ENCODE measurements around the gene STX10.

DNA sequence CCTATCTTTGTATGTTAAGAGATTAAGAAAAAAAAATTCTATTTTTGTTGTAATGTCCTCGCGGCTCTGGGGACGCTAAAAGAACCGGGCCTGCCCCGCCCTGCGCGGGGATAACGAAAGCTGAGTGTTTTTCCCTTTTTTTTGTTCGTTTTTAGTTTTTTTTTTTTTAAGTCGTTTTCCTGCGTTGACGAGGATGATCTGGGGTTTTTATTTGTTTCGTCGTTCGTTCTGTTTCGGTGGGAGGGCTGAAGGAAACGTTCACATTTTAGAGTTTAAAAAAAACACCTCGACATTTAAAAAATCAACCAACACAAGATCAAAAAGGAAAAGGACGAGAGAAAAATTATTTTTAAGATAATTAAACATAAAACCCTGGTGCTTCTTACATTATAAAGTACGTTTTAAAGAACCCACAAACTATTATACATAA, 53.1 kb downstream of the STX10 start:
- no peak for TF ChIP-seq EP300 (IDR thresholded peaks at IDR 0.05; ENCODE audit: borderline replicate concordance in 1 of 2, low read depth in 1 of 2, low read length in 1 of 2)
- TF ChIP-seq, protein P1, sequence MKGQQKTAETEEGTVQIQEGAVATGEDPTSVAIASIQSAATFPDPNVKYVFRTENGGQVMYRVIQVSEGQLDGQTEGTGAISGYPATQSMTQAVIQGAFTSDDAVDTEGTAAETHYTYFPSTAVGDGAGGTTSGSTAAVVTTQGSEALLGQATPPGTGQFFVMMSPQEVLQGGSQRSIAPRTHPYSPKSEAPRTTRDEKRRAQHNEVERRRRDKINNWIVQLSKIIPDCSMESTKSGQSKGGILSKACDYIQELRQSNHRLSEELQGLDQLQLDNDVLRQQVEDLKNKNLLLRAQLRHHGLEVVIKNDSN (IDR thresholded peaks at IDR 0.05; ENCODE audit: borderline replicate concordance, low read depth), result no peak
